ENCODE measurements around the gene B3GAT1. TPM values are rescaled to one million over a fixed set of nuclear protein-coding genes. Genes with fewer than 3 reads are reported as not detected.
A peak's percentile ranks its signal among the peaks of the same experiment; 100 is the strongest.

The B3GAT1 gene
- polyA plus RNA-seq, 1 of the 3 experiments (the other 2 are of a cell fraction): 0.15 TPM

- WGBS (ENCODE audit: low lambda C conversion rate): 37% methylated on average over 6 of the region's 7 CpGs
- H3K4me3 ChIP-seq (ENCODE audit: low read depth in 2 of 2, low read length in 1 of 2): no peak overlapping the region
- ChIA-PET CTCF (interaction anchor here (0.8 kb wide), 1 partner anchor 90 kb away, joined by 3 read pairs; no protein-coding TSS in a partner anchor), POLR2A (no interaction called here)
- H3K36me3 ChIP-seq (replicated peaks in 1 of 2; ENCODE audit: control insufficient read depth in 1 of 2, insufficient read depth in 2 of 2, low read length in 1 of 2): no peaks in the 10 kb centered on the region
- no peak overlapping the region for H2AFZ ChIP-seq (ENCODE audit: low read depth)
- no peak for TF ChIP-seq IRF3 (IDR thresholded peaks at IDR 0.05; ENCODE audit: low read depth, low read length)
- no peak for TF ChIP-seq POLR2AphosphoS5 (IDR thresholded peaks at IDR 0.05; ENCODE audit: low read depth, low read length)
- TF ChIP-seq TCF12 (IDR thresholded peaks at IDR 0.05): no peak
- peak; percentile 20; the same call in 1 of the 2 replicates for TF ChIP-seq RAD21 (IDR thresholded peaks at IDR 0.05; ENCODE audit: low read length)
- no peak for TF ChIP-seq USF2 (IDR thresholded peaks at IDR 0.05; ENCODE audit: borderline replicate concordance, low read depth, low read length)
- H3K9me3 ChIP-seq: no peaks in the 10 kb centered on the region
- H3K27ac ChIP-seq (ENCODE audit: low read depth in 2 of 2, low read length in 1 of 2): no peak overlapping the region
- H4K20me1 ChIP-seq (ENCODE audit: insufficient read depth): no peaks in the 10 kb centered on the region
- H3K4me1 ChIP-seq (ENCODE audit: control insufficient read depth in 1 of 2, insufficient read depth in 2 of 2, low read depth in 1 of 2, low read length in 1 of 2): peaks cover 0 to 14% of the 10 kb centered on the region in 2 experiments; a peak in 1 of 4 replicates
- no peak for DNase-seq
- H3K4me2 ChIP-seq: no peak overlapping the region
- H3F3A ChIP-seq (replicated peaks; ENCODE audit: insufficient read depth): no peaks in the 10 kb centered on the region
- no peak overlapping the region for H3K9ac ChIP-seq
- no peaks in the 10 kb centered on the region for H3K27me3 ChIP-seq (ENCODE audit: insufficient read depth)
- H3K79me2 ChIP-seq (ENCODE audit: insufficient read depth): no peaks in the 10 kb centered on the region
- no peaks in the 10 kb centered on the region for H3K9me2 ChIP-seq
Observed at GRCh38 chr11:134449713-134450112, 37.7 kb upstream of the B3GAT1 start.

GRCh38 chr11:134449051-134449450 is 37.0 kb upstream of the B3GAT1 start:
- H3K4me2 ChIP-seq: no peak overlapping the region

More at GRCh38 chr11:134449051-134449450, 37.0 kb upstream of the B3GAT1 start:
- Histone ChIP-seq H3K4me3 (ENCODE audit: low read depth in 2 of 2, low read length in 1 of 2) (no peak overlapping the region), H3K9me3 (no peaks in the 10 kb centered on the region), H3K4me1 (ENCODE audit: control insufficient read depth in 1 of 2, insufficient read depth in 2 of 2, low read depth in 1 of 2, low read length in 1 of 2) (peaks cover 0 to 14% of the 10 kb centered on the region in 2 experiments; a peak in 1 of 4 replicates), H3F3A (replicated peaks; ENCODE audit: insufficient read depth) (no peaks in the 10 kb centered on the region), H3K27me3 (ENCODE audit: insufficient read depth) (no peaks in the 10 kb centered on the region), H2AFZ (ENCODE audit: low read depth) (no peak overlapping the region), H3K27ac (ENCODE audit: low read depth in 2 of 2, low read length in 1 of 2) (no peak overlapping the region), H4K20me1 (ENCODE audit: insufficient read depth) (no peaks in the 10 kb centered on the region), H3K9me2 (no peaks in the 10 kb centered on the region), H3K36me3 (replicated peaks in 1 of 2; ENCODE audit: control insufficient read depth in 1 of 2, insufficient read depth in 2 of 2, low read length in 1 of 2) (no peaks in the 10 kb centered on the region), H3K79me2 (ENCODE audit: insufficient read depth) (no peaks in the 10 kb centered on the region), H3K9ac (no peak overlapping the region)
- ChIA-PET CTCF (no interaction called here), POLR2A (no interaction called here)
- DNase-seq: no peak
- no peak for TF ChIP-seq TEAD4 (IDR thresholded peaks at IDR 0.05; ENCODE audit: borderline replicate concordance, insufficient read depth)
- TF ChIP-seq JUND (IDR thresholded peaks at IDR 0.05): no peak
- TF ChIP-seq FOSL2 (IDR thresholded peaks at IDR 0.05; ENCODE audit: borderline replicate concordance, low read depth): no peak
- no peak for TF ChIP-seq PBX3 (IDR thresholded peaks at IDR 0.05)
- TF ChIP-seq TCF12 (IDR thresholded peaks at IDR 0.05): no peak
- no peak for TF ChIP-seq MAX (IDR thresholded peaks at IDR 0.05; ENCODE audit: low read depth)
- no peak for TF ChIP-seq POLR2AphosphoS5 (IDR thresholded peaks at IDR 0.05; ENCODE audit: low read depth, low read length)
- no peak for TF ChIP-seq EZH2phosphoT487 (IDR thresholded peaks at IDR 0.05; ENCODE audit: borderline replicate concordance, low read depth)
- no peak for TF ChIP-seq FOXJ3 (CRISPR knock-in tag; IDR thresholded peaks at IDR 0.05)
- 76% methylated on average over 1 of the region's 1 CpG for whole genome bisulfite sequencing (ENCODE audit: low lambda C conversion rate)

All from SK-N-SH (cell line).